H1 (cell line): ENCODE results near the gene GLCE. TPM values are rescaled to one million over a fixed set of nuclear protein-coding genes. Genes with fewer than 3 reads are reported as not detected.

Source experiments
- CTCF ChIA-PET: fragments of 300-600 bp; sonication (Branson Sonifier 250); formaldehyde crosslinking; loops from one replicate; lab custom pipeline; 2021; ENCODE audit not compliant: partially characterized antibody; lab: Charles Lee
- POLR2A ChIA-PET: fragments of 300-600 bp; sonication (Branson Sonifier 250); formaldehyde crosslinking; loops from one replicate; lab custom pipeline; 2021; ENCODE audit warnings: inconsistent platforms; ENCODE audit not compliant: partially characterized antibody; lab: Charles Lee
- DNase-seq, 2 experiments: peaks; one replicate each; pipeline versions ENCODE4 v3.0.0 to v3.0.0-alpha.2; 2010 to 2022; ENCODE audit warnings: low spot score in 2 of 2, low read depth in 1 of 2, mixed read lengths in 1 of 2
- FAIRE-seq: peaks from 2 replicates; lab custom pipeline; 2011; peaks lifted over from hg19 to GRCh38; lab: Jason Lieb, UNC
- H2AFZ ChIP-seq: 2 replicates; pipeline ENCODE4 v1.8.1; 2012; ENCODE audit warnings: low read length, inconsistent platforms
- H2AK5ac ChIP-seq: 2 replicates; pipeline ENCODE4 v1.6.1; 2013; ENCODE audit warnings: low read depth, low read length
- H2BK120ac ChIP-seq: replicated peaks from 2 replicates; pipeline ENCODE3; 2013; ENCODE audit warnings: low read depth, low read length, inconsistent platforms
- H2BK12ac ChIP-seq: 2 replicates; pipeline ENCODE4 v1.6.1; 2013; ENCODE audit warnings: low read depth, low read length
- H2BK15ac ChIP-seq: 2 replicates; pipeline ENCODE4 v1.6.1; 2013; ENCODE audit warnings: low read length
- H2BK20ac ChIP-seq: 2 replicates; pipeline ENCODE4 v1.6.1; 2013; ENCODE audit warnings: low read length
- H2BK5ac ChIP-seq: 2 replicates; pipeline ENCODE4 v1.6.1; 2013; ENCODE audit warnings: low read depth, low read length
- H3K14ac ChIP-seq: 2 replicates; pipeline ENCODE4 v1.6.1; 2013; ENCODE audit warnings: inconsistent platforms; ENCODE audit not compliant: insufficient read length
- H3K18ac ChIP-seq: 2 replicates; pipeline ENCODE4 v1.6.1; 2013; ENCODE audit warnings: low read length; ENCODE audit errors: extremely low read depth
- H3K23ac ChIP-seq: 2 replicates; pipeline ENCODE4 v1.6.1; 2013; ENCODE audit warnings: inconsistent platforms; ENCODE audit not compliant: insufficient read length
- H3K23me2 ChIP-seq: 2 replicates; pipeline ENCODE4 v1.6.1; 2013; ENCODE audit warnings: low read depth, low read length
- H3K27ac ChIP-seq: 2 replicates; pipeline ENCODE4 v1.6.1; 2011; ENCODE audit warnings: low read depth, low read length, inconsistent platforms
- H3K27me3 ChIP-seq, 4 experiments: replicated peaks in 1 of 4; 1 replicate in 1 of 4; 2 replicates in 3 of 4; pipeline versions ENCODE4 v1.6.1 to v1.8.1; 2011 to 2013; ENCODE audit warnings: low read length in 3 of 4, mild to moderate bottlenecking in 3 of 4, inconsistent platforms in 2 of 4, mixed read lengths in 2 of 4, moderate library complexity in 1 of 4; ENCODE audit not compliant: control insufficient read depth in 3 of 4, insufficient read depth in 3 of 4; ENCODE audit errors: extremely low read depth in 1 of 4
- H3K36me3 ChIP-seq, 4 experiments: 2 replicates each; pipeline versions ENCODE4 v1.6.1 to v1.8.1; 2011 to 2013; ENCODE audit warnings: mild to moderate bottlenecking in 4 of 4, low read length in 3 of 4, moderate library complexity in 2 of 4, control low read depth in 1 of 4, inconsistent platforms in 1 of 4; ENCODE audit not compliant: insufficient read depth in 4 of 4, control insufficient read depth in 2 of 4
- H3K4ac ChIP-seq: replicated peaks from 2 replicates; pipeline ENCODE3; 2013; ENCODE audit warnings: low read length, low read depth, mixed read lengths, inconsistent platforms; ENCODE audit not compliant: insufficient read length
- H3K4me1 ChIP-seq, 4 experiments: replicated peaks in 1 of 4; 1 replicate in 1 of 4; 2 replicates in 3 of 4; pipeline versions ENCODE4 v1.6.1 to v1.8.1; 2011 to 2013; ENCODE audit warnings: low read length in 3 of 4, inconsistent platforms in 2 of 4, mixed read lengths in 1 of 4; ENCODE audit not compliant: insufficient read depth in 4 of 4, control insufficient read depth in 3 of 4
- H3K4me2 ChIP-seq, 2 experiments: 2 replicates each; pipeline versions ENCODE4 v1.6.1 to v1.8.1; 2011 to 2013; ENCODE audit warnings: low read depth in 2 of 2, low read length in 2 of 2, control low read depth in 1 of 2, inconsistent platforms in 1 of 2, mild to moderate bottlenecking in 1 of 2; ENCODE audit not compliant: insufficient read depth in 1 of 2
- H3K4me3 ChIP-seq, 4 experiments: fragments of 200-600, 300-600 bp in 1 of 4; sonication (generic), shearing (Covaris generic), sonication (Bioruptor Twin) in 1 of 4; 2 replicates each; pipeline versions ENCODE4 v1.5.1 to v1.8.1; 2011 to 2016; ENCODE audit warnings: low read length in 4 of 4, low read depth in 3 of 4, control low read depth in 2 of 4, inconsistent platforms in 2 of 4, mild to moderate bottlenecking in 2 of 4, mixed read lengths in 1 of 4, moderate library complexity in 1 of 4; ENCODE audit not compliant: insufficient read depth in 2 of 4; ENCODE audit errors: extremely low read depth in 1 of 4
- H3K56ac ChIP-seq: replicated peaks from 2 replicates; pipeline ENCODE3; 2013; ENCODE audit warnings: low read depth, mild to moderate bottlenecking, mixed read lengths, low read length, inconsistent platforms; ENCODE audit not compliant: insufficient read length
- H3K79me1 ChIP-seq: 2 replicates; pipeline ENCODE4 v1.6.1; 2013; ENCODE audit warnings: low read depth, low read length, control low read depth
- H3K79me2 ChIP-seq, 2 experiments: 2 replicates each; pipeline versions ENCODE4 v1.6.1 to v1.8.1; 2012 to 2013; ENCODE audit warnings: low read length in 2 of 2, mild to moderate bottlenecking in 2 of 2, inconsistent platforms in 1 of 2; ENCODE audit not compliant: insufficient read depth in 2 of 2, control insufficient read depth in 1 of 2
- H3K9ac ChIP-seq, 4 experiments: replicated peaks in 1 of 4; 1 replicate in 1 of 4; 2 replicates in 3 of 4; pipeline versions ENCODE4 v1.6.1 to v1.8.1; 2011 to 2013; ENCODE audit warnings: low read depth in 3 of 4, low read length in 3 of 4, control low read depth in 2 of 4, mild to moderate bottlenecking in 2 of 4, moderate library complexity in 2 of 4, inconsistent platforms in 1 of 4; ENCODE audit errors: extremely low read depth in 1 of 4
- H3K9me3 ChIP-seq, 2 experiments: 2 replicates each; pipeline versions ENCODE4 v1.6.1 to v1.8.1; 2012 to 2013; ENCODE audit warnings: mild to moderate bottlenecking in 2 of 2, moderate library complexity in 2 of 2, control low read depth in 1 of 2, inconsistent platforms in 1 of 2, low read depth in 1 of 2, low read length in 1 of 2, mixed read lengths in 1 of 2; ENCODE audit not compliant: insufficient read depth in 2 of 2
- H4K20me1 ChIP-seq, 2 experiments: replicated peaks in 1 of 2; 2 replicates each; pipeline versions ENCODE3 to v1.8.1; 2011 to 2013; ENCODE audit warnings: inconsistent platforms in 2 of 2, low read length in 2 of 2, mild to moderate bottlenecking in 1 of 2; ENCODE audit not compliant: insufficient read depth in 2 of 2, control insufficient read depth in 1 of 2
- H4K5ac ChIP-seq: 2 replicates; pipeline ENCODE4 v1.6.1; 2013; ENCODE audit warnings: low read length, low read depth, mixed read lengths, inconsistent platforms; ENCODE audit not compliant: insufficient read length
- H4K8ac ChIP-seq: 2 replicates; pipeline ENCODE4 v1.8.0; 2013; ENCODE audit warnings: mild to moderate bottlenecking, moderate library complexity, low read length, inconsistent platforms; ENCODE audit not compliant: insufficient read depth; ENCODE audit errors: extremely low read depth
- H4K91ac ChIP-seq: replicated peaks from 2 replicates; pipeline ENCODE3; 2013; ENCODE audit warnings: low read length, mixed read lengths, inconsistent platforms; ENCODE audit not compliant: insufficient read length
- CREB1 ChIP-seq: IDR thresholded peaks from 2 replicates; pipeline ENCODE4 v1.6.1; 2012; ENCODE audit warnings: inconsistent platforms
- GTF2F1 ChIP-seq: IDR thresholded peaks from 2 replicates; pipeline ENCODE4 v1.6.1; 2012; ENCODE audit warnings: low read depth, low read length, improper control_type of control experiment, borderline replicate concordance
- POLR2AphosphoS5 ChIP-seq: IDR thresholded peaks from 2 replicates; pipeline ENCODE4 v1.6.1; 2011; ENCODE audit warnings: low read depth, low read length
- SP2 ChIP-seq: IDR thresholded peaks from 2 replicates; pipeline ENCODE4 v1.6.1; 2012; ENCODE audit warnings: mild to moderate bottlenecking, low read length, inconsistent platforms
- WGBS, 2 experiments: shearing (Covaris generic) in 1 of 2; methylation state at CpG; one replicate each; pipeline versions ENCODE4 v1.1.6 to v1.1.7; 2013 to 2015; ENCODE audit warnings: low lambda C conversion rate in 2 of 2, mixed read lengths in 2 of 2, inconsistent platforms in 1 of 2, low coverage in 1 of 2, missing lambda C conversion rate in 1 of 2; ENCODE audit not compliant: insufficient replicate concordance in 2 of 2, insufficient coverage in 1 of 2, insufficient read length in 1 of 2; ENCODE audit errors: extremely low coverage in 1 of 2, missing lambda C conversion rate in 1 of 2; 5-methylcytosine and 5-hydroxymethylcytosine counted together
- polyA plus RNA-seq, 7 experiments: library from polyadenylated mRNA; depleted of rRNA in 3 of 7; stranded (reverse) in 5 of 7; unstranded in 2 of 7; fragments of >200 nt in 5 of 7; fragments of 200-250 nt in 2 of 7; gene quantifications; 1 replicate in 5 of 7; 2 replicates in 1 of 7; 4 replicates in 1 of 7; pipeline versions ENCODE4 v1.2.1 to v1.2.3, GENCODE V29; 2011 to 2013; ENCODE audit warnings: missing spikeins in 2 of 7, mixed read lengths in 2 of 7
- total RNA-seq: library from RNA; stranded (reverse); fragmentation: NEBNext Ultra II Directional; extraction: Animal tissue kit (Norgen Biotek cat#: 25700); gene quantifications from 2 replicates; pipeline ENCODE4 v1.2.1, GENCODE V29; 2021

Gene GLCE
- total and polyA plus RNA-seq, 2 of the 8 experiments (the other 6 are each of a cell fraction or from before 2014, with no cell fraction given): 17.1 to 22.7 TPM

- no peak overlapping the region for H2AK5ac ChIP-seq
- H4K20me1 ChIP-seq: no peaks in the 10 kb centered on the region
- no peak overlapping the region for H2BK15ac ChIP-seq
- no peak for FAIRE-seq
- H3K4me1 ChIP-seq: peaks cover 28 to 41% (median 31%) of the 10 kb centered on the region in 4 experiments
- CTCF ChIA-PET: interaction anchor here (0.7 to 1.2 kb wide), 2 partner anchors 18 to 62 kb away, joined by 3 to 6 read pairs; no protein-coding TSS in a partner anchor
- no peak overlapping the region for H3K56ac ChIP-seq
- H3K4ac ChIP-seq: no peak overlapping the region
- no peak overlapping the region; the same call in 1 of the 2 replicates for H2BK5ac ChIP-seq
- H3K27ac ChIP-seq: no peak overlapping the region
- WGBS, 2 experiments: 86% methylated on average over 5 of the region's 5 CpGs; no CpG with 5 or more reads in 1 of the 2 experiments
- no peak overlapping the region for H4K5ac ChIP-seq
- no peaks in the 10 kb centered on the region for H3K36me3 ChIP-seq
- H3K4me2 ChIP-seq: no peak overlapping the region; a peak in 1 of 4 replicates
- H3K9me3 ChIP-seq: no peaks in the 10 kb centered on the region
- H3K9ac ChIP-seq: no peak overlapping the region
- no peak overlapping the region for H3K23ac ChIP-seq
- POLR2A ChIA-PET: interaction anchor here (1.0 kb wide), 1 partner anchor 31 kb away, joined by 4 read pairs; no protein-coding TSS in a partner anchor
- H3K18ac ChIP-seq: no peak overlapping the region; the same call in 1 of the 2 replicates
- no peak overlapping the region for H2AFZ ChIP-seq
- TF ChIP-seq POLR2AphosphoS5 (no peak), GTF2F1 (no peak), SP2 (no peak), CREB1 (no peak)
- peaks cover 3% of the 10 kb centered on the region for H3K23me2 ChIP-seq
- H3K4me3 ChIP-seq: no peak overlapping the region
- H2BK12ac ChIP-seq: no peak overlapping the region; the same call in 1 of the 2 replicates
- no peaks in the 10 kb centered on the region; the same call in 1 of the 2 replicates for H3K79me1 ChIP-seq
- H2BK20ac ChIP-seq: peak overlapping the region; percentile 18
- no peak overlapping the region for H4K8ac ChIP-seq
- H2BK120ac ChIP-seq: peak overlapping the region; percentile 52
- H3K27me3 ChIP-seq: peaks cover 0 to 26% (median 13%) of the 10 kb centered on the region in 4 experiments; a peak in 6 of 7 replicates
- H3K79me2 ChIP-seq: no peaks in the 10 kb centered on the region
- no peak overlapping the region for H3K14ac ChIP-seq
- no peak for DNase-seq
- no peak overlapping the region for H4K91ac ChIP-seq
Measured at GRCh38 chr15:69121198-69121828, 39.1 kb upstream of the GLCE start.
